Measurements from ENCODE around the gene TESK1.

DNA sequence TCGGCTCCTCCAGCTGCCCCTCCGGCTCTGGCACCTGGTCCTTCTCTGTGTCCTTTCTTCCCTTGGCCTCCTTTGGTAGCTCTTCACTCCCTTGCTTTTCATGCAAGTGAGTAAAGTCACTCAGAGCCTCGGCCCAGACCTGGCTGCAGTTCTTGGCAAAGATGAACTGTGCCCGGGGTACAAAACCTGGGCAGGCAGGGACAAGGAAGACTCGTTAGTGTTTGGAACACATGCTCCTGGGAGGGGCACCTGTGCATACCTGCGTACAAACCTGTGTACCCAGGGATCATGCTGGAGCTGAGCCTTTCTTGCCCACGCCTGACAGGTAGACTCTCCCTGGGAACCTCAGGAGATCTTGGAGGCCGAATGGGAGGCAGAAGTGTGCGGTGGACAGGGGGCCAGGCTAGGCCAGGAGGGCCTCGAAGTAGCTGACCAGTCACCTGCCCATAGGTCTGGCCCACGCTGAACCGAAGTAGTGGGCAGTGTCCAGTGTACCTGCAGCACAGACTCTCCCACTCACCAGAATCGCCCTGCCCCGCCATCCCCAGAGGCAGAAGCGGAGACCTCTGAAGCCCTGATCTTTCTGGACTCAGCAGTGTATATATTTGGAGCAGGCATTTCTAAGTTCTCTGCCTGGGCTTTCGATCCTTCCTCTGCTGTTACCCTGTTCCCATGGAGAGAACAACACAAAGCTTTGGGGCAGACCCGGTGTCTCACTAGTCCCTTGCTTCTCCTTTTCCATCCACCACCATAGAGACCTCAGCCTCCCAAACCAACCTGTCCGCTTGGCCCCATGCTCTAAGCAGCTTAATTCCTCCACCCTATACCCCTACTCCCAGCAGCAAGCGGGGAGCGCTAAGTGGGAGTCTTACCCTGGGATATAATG lies 41.9 kb upstream of the TESK1 start:
- TF ChIP-seq, protein P1, sequence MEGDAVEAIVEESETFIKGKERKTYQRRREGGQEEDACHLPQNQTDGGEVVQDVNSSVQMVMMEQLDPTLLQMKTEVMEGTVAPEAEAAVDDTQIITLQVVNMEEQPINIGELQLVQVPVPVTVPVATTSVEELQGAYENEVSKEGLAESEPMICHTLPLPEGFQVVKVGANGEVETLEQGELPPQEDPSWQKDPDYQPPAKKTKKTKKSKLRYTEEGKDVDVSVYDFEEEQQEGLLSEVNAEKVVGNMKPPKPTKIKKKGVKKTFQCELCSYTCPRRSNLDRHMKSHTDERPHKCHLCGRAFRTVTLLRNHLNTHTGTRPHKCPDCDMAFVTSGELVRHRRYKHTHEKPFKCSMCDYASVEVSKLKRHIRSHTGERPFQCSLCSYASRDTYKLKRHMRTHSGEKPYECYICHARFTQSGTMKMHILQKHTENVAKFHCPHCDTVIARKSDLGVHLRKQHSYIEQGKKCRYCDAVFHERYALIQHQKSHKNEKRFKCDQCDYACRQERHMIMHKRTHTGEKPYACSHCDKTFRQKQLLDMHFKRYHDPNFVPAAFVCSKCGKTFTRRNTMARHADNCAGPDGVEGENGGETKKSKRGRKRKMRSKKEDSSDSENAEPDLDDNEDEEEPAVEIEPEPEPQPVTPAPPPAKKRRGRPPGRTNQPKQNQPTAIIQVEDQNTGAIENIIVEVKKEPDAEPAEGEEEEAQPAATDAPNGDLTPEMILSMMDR (IDR thresholded peaks at IDR 0.05), result no peak
- no peak for TF ChIP-seq NR2C2 (CRISPR knock-in tag; IDR thresholded peaks at IDR 0.05)
- no peak for TF ChIP-seq SMAD3 (CRISPR knock-in tag; IDR thresholded peaks at IDR 0.05; ENCODE audit: borderline replicate concordance)
- no peak for TF ChIP-seq NFE2L1 (CRISPR knock-in tag; IDR thresholded peaks at IDR 0.05)
- TF ChIP-seq ZNF396 (CRISPR knock-in tag; IDR thresholded peaks at IDR 0.05; ENCODE audit: borderline replicate concordance), result no peak
- no peak for TF ChIP-seq RELA (CRISPR knock-in tag; IDR thresholded peaks at IDR 0.05; ENCODE audit: borderline replicate concordance)
- TF ChIP-seq, protein P2, sequence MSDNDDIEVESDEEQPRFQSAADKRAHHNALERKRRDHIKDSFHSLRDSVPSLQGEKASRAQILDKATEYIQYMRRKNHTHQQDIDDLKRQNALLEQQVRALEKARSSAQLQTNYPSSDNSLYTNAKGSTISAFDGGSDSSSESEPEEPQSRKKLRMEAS (CRISPR knock-in tag; IDR thresholded peaks at IDR 0.05), result no peak
- TF ChIP-seq PRRX2 (CRISPR knock-in tag; IDR thresholded peaks at IDR 0.05), result no peak
- TF ChIP-seq, protein P3, sequence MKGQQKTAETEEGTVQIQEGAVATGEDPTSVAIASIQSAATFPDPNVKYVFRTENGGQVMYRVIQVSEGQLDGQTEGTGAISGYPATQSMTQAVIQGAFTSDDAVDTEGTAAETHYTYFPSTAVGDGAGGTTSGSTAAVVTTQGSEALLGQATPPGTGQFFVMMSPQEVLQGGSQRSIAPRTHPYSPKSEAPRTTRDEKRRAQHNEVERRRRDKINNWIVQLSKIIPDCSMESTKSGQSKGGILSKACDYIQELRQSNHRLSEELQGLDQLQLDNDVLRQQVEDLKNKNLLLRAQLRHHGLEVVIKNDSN (CRISPR knock-in tag; IDR thresholded peaks at IDR 0.05), result no peak
- TF ChIP-seq FOXK1 (CRISPR knock-in tag; IDR thresholded peaks at IDR 0.05), result no peak
- TF ChIP-seq, protein P4, sequence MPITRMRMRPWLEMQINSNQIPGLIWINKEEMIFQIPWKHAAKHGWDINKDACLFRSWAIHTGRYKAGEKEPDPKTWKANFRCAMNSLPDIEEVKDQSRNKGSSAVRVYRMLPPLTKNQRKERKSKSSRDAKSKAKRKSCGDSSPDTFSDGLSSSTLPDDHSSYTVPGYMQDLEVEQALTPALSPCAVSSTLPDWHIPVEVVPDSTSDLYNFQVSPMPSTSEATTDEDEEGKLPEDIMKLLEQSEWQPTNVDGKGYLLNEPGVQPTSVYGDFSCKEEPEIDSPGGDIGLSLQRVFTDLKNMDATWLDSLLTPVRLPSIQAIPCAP (CRISPR knock-in tag; IDR thresholded peaks at IDR 0.05), result no peak
- no peak for TF ChIP-seq ZNF232 (CRISPR knock-in tag; IDR thresholded peaks at IDR 0.05)
- TF ChIP-seq ZNF219 (CRISPR knock-in tag; IDR thresholded peaks at IDR 0.05; ENCODE audit: borderline replicate concordance), result no peak
- no peak for TF ChIP-seq ZNF263 (CRISPR knock-in tag; IDR thresholded peaks at IDR 0.05; ENCODE audit: low read depth)
